ENCODE measurements around the gene CYRIA. TPM values are rescaled to one million over a fixed set of nuclear protein-coding genes. Genes with fewer than 3 reads are reported as not detected.

Gene CYRIA
- total RNA-seq, 1 donor from 2014 or later: 11.1 TPM

DNA sequence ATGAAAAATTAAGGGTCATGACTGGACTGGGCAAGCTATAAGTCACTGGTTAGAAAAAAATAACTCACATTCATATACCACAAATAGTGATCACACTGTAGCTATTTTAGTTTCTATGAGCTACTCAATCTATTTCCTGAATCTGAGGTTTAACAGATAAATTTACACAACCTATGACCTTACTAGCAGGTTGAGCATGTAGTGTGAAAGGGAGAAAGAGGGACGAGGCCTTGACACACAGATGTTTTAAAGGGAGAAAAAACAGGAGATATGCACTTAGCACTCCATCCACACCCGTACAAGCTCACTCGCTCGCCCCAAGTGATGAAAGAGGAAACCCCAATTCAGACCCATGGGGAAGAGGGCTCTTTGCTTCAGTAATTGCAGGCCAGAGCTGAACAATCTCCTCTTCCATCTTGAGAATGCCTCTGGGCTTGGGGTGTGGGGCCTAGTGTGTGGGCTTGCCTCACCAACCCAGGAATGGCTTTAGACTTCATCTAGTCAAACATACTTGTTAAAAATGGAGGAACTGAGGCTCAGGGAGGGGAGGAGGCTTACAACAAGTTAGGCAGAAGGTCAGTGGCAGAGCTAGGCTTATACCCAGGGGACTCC lies 10.7 kb downstream of the CYRIA start:
- no peak for TF ChIP-seq CTCF (conservative IDR thresholded peaks at IDR 0.05)
- DNase-seq (ENCODE audit: low read depth, low spot score): no peak
- Mint-ChIP-seq H3K27me3 (ENCODE audit: low read depth) (no peaks in the 10 kb centered on the region), H3K9me3 (no peaks in the 10 kb centered on the region), H3K4me1 (peaks cover 55% of the 10 kb centered on the region), H3K27ac (ENCODE audit: unreplicated experiment) (peak overlapping the region; percentile 60), H3K4me3 (no peak overlapping the region), H3K36me3 (ENCODE audit: low read depth) (no peaks in the 10 kb centered on the region)

DNA sequence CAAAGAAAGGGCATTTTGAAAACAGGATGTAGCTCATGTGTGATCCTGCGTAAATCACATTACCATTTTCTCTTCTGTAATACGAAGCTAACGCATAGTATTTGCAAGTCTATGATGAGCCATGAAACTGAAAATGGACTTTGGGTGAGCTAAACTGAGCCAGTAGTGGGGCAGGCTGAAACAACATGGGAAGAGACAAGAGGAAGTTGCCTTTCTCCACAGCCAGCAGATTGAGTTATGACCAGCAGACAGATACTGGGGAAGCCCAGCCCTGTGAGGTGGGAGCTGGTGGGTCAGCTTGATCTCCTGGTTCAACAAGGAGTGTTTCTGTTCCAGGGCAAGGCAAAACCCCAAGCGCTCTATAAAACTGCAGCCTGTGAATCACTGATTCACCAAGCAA lies 11.8 kb downstream of the CYRIA start:
- no peak for TF ChIP-seq CTCF (conservative IDR thresholded peaks at IDR 0.05)
- Mint-ChIP-seq H3K4me1 (peaks cover 61% of the 10 kb centered on the region), H3K27me3 (ENCODE audit: low read depth) (no peaks in the 10 kb centered on the region), H3K9me3 (no peaks in the 10 kb centered on the region), H3K36me3 (ENCODE audit: low read depth) (no peaks in the 10 kb centered on the region), H3K27ac (ENCODE audit: unreplicated experiment) (no peak overlapping the region), H3K4me3 (no peak overlapping the region)
- DNase-seq (ENCODE audit: low read depth, low spot score): no peak

DNA sequence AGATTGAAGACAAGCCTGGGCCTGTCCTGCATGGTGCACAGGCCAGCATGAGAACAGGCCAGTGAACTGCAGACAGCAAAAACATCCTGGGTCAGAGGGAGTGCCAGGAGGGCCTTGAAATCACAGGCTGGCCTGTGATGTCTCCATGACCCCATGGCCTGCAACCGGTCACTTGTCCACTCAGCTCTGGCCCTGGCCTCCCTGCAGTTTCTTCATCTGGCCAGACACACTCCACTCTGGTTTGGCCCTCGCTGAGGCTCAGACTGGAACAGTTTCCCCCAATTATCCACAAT lies 12.6 kb downstream of the CYRIA start:
- Mint-ChIP-seq H3K4me1 (peaks cover 67% of the 10 kb centered on the region), H3K27me3 (ENCODE audit: low read depth) (no peaks in the 10 kb centered on the region), H3K36me3 (ENCODE audit: low read depth) (no peaks in the 10 kb centered on the region), H3K9me3 (no peaks in the 10 kb centered on the region), H3K4me3 (no peak overlapping the region), H3K27ac (ENCODE audit: unreplicated experiment) (peak overlapping the region; percentile 70)
- TF ChIP-seq CTCF (conservative IDR thresholded peaks at IDR 0.05): no peak
- DNase-seq (ENCODE audit: low read depth, low spot score): no peak

DNA sequence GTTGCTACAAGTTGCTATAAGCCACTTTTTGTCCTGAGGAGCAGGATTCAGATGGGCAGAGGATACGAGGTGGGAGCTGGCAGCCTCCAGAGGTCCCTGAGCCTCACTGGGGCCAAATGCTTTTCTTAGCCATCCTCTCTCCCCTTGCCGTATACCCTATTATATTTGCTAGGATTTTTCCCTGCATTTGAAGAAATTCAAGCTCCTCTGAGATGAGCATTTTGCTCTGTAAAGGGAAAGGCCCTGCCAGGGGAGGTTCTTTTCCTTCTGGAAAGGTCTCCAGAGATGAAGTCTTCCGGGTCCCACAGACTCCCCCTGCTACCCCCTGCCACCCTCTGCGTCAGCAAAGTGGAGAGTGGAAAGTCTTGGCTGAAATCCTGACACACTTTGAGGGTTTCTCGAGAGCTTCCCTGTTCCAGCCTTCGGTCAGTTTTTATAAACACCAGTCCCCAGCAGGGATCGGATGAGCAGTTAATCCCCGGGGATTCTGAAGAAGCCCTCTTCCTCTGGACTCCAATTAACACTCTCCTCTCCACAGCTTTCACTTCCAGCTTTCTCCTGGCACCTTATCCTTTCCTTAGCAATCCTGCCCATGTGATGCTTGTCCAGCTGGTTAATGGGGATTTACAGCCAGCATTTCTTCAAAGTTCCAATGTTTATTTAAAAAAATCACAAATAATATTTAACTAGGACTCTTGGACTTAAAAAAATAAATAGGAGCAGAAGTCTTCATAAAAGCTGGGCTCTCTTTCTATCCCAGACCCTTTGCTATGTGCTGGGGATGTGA lies 13.1 kb downstream of the CYRIA start:
- H3K9me3 Mint-ChIP-seq: no peaks in the 10 kb centered on the region
- H3K4me1 Mint-ChIP-seq: peaks cover 73% of the 10 kb centered on the region
- H3K27me3 Mint-ChIP-seq (ENCODE audit: low read depth): no peaks in the 10 kb centered on the region
- no peaks in the 10 kb centered on the region for H3K36me3 Mint-ChIP-seq (ENCODE audit: low read depth)
- no peak for DNase-seq (ENCODE audit: low read depth, low spot score)
- no peak overlapping the region for H3K27ac Mint-ChIP-seq (ENCODE audit: unreplicated experiment)
- no peak for TF ChIP-seq CTCF (conservative IDR thresholded peaks at IDR 0.05)
- no peak overlapping the region for H3K4me3 Mint-ChIP-seq

DNA sequence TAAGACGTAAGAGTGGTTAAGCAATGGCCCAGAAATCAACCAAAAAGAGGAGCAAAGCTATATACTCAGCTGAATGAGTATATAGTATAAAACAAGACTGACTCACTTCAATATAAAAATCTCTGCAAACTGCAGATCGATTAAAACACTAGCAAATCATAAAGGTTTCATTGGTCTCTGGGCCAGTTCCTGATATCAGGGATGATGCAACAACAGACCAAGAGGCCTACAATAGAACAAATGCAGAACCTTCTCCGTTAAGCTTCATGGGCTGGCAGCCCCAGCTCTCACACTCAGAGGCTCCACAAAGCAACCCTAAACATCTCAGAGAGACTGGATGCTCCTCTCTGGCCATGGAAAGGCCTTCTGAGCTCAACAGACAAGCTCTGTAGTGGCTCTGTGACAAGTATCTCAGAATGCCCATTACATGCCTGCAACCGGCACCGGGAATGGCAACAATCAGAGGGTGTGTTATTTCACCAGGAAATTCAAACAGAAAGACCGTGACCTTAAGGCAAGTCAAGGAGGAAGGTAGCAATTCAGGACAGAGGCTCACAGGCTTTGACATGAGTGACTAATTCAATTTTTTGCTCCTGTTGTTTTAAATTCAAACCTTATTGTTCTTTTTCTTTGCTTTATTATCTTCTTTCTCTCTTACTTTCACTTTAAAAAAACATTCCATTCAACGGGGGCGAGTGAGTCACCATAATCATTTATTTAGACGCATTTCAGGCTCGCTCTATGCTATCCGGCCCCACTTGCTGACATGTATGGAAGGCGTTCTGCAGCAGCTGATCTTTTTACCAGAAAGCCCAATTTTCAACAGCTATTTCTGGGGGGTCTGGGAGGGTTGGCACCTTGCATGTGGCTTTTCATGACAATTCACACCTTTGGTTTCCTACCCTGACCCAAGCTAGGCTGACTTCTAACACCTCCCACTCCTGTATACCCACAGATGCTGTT lies 15.1 kb downstream of the CYRIA start:
- Mint-ChIP-seq H3K9me3 (no peaks in the 10 kb centered on the region), H3K27me3 (ENCODE audit: low read depth) (no peaks in the 10 kb centered on the region), H3K36me3 (ENCODE audit: low read depth) (no peaks in the 10 kb centered on the region), H3K4me3 (no peak overlapping the region), H3K4me1 (peaks cover 67% of the 10 kb centered on the region), H3K27ac (ENCODE audit: unreplicated experiment) (peak overlapping the region; percentile 53)
- TF ChIP-seq CTCF (conservative IDR thresholded peaks at IDR 0.05): no peak
- DNase-seq (ENCODE audit: low read depth, low spot score): no peak

All from neural crest cell (in vitro differentiated cells).